SU-DHL-6 (cell line): ENCODE measurements around the gene UNC13B.

Experiments
- CTCF ChIP-seq: fragments of 200-600 bp; sonication (generic); IDR thresholded peaks from one replicate; pipeline ENCODE4 v1.5.1; 2017; ENCODE audit warnings: antibody characterized with exemption, mild to moderate bottlenecking, low read length, moderate library complexity; ENCODE audit not compliant: insufficient read depth, poor library complexity, severe bottlenecking
- EZH2phosphoT487 ChIP-seq: fragments of 200-600 bp; sonication (generic), shearing (Covaris generic); conservative IDR thresholded peaks from 2 replicates; pipeline ENCODE4 v1.6.1; 2018; ENCODE audit warnings: mild to moderate bottlenecking, antibody characterized with exemption, low read length, moderate library complexity, mixed read lengths

GRCh38 chr9:35288778-35289177, 127.0 kb downstream of the UNC13B start:
- no peak for TF ChIP-seq CTCF
- TF ChIP-seq EZH2phosphoT487: no peak
